HEK293T (cell line): ENCODE measurements around the gene CD34.
A peak's percentile ranks its signal among the peaks of the same experiment; 100 is the strongest.

Source experiments
- CTCF ChIA-PET: fragments of 350-600 bp; formaldehyde crosslinking; extraction: SDS; loops from one replicate; lab custom pipeline; 2021; ENCODE audit warnings: antibody characterized with exemption, inconsistent platforms; lab: Yijun Ruan, JAX
- POLR2A ChIA-PET: fragments of 350-600 bp; formaldehyde crosslinking; extraction: SDS; loops from one replicate; lab custom pipeline; 2020; ENCODE audit warnings: antibody characterized with exemption, inconsistent platforms; lab: Yijun Ruan, JAX
- DNase-seq: peaks from one replicate; pipeline ENCODE4 v3.0.0; 2012; ENCODE audit warnings: mixed read lengths; ENCODE audit errors: extremely low spot score
- ARNT ChIP-seq: fragments of 450-650 bp; IDR thresholded peaks from 2 replicates; pipeline ENCODE4 v1.6.1; 2017; ENCODE audit warnings: mild to moderate bottlenecking
- BHLHE40 ChIP-seq: fragments of 450-650 bp; IDR thresholded peaks from 2 replicates; pipeline ENCODE4 v1.6.1; 2016; ENCODE audit warnings: mild to moderate bottlenecking, moderate library complexity, borderline replicate concordance
- CTBP1 ChIP-seq: fragments of 450-650 bp; IDR thresholded peaks from 2 replicates; pipeline ENCODE4 v1.6.1; 2016; ENCODE audit warnings: borderline replicate concordance
- ELF4 ChIP-seq: fragments of 450-650 bp; IDR thresholded peaks from 2 replicates; pipeline ENCODE4 v1.6.1; 2017; ENCODE audit warnings: antibody characterized with exemption
- FOXA1 ChIP-seq: fragments of 450-650 bp; IDR thresholded peaks from 2 replicates; pipeline ENCODE4 v1.6.1; 2016; ENCODE audit warnings: mild to moderate bottlenecking
- FOXK2 ChIP-seq: fragments of 450-650 bp; IDR thresholded peaks from 2 replicates; pipeline ENCODE4 v1.6.1; 2016; ENCODE audit warnings: mild to moderate bottlenecking
- FOXM1 ChIP-seq: fragments of 450-650 bp; IDR thresholded peaks from 2 replicates; pipeline ENCODE4 v1.6.1; 2017; ENCODE audit warnings: mild to moderate bottlenecking, borderline replicate concordance
- HDGF ChIP-seq: fragments of 450-650 bp; IDR thresholded peaks from 2 replicates; pipeline ENCODE4 v1.6.1; 2017; ENCODE audit warnings: antibody characterized with exemption, borderline replicate concordance
- L3MBTL2 ChIP-seq: fragments of 450-650 bp; conservative IDR thresholded peaks from 2 replicates; pipeline ENCODE4 v1.6.1; 2016; ENCODE audit warnings: mild to moderate bottlenecking
- LEF1 ChIP-seq: fragments of 450-650 bp; IDR thresholded peaks from 2 replicates; pipeline ENCODE4 v1.6.1; 2017; ENCODE audit warnings: mild to moderate bottlenecking, borderline replicate concordance
- NFRKB ChIP-seq: fragments of 450-650 bp; IDR thresholded peaks from 2 replicates; pipeline ENCODE4 v1.6.1; 2016; ENCODE audit warnings: mild to moderate bottlenecking, moderate library complexity
- SP1 ChIP-seq: fragments of 450-650 bp; IDR thresholded peaks from 2 replicates; pipeline ENCODE4 v1.6.1; 2017
- SUZ12 ChIP-seq: fragments of 450-650 bp; IDR thresholded peaks from 2 replicates; pipeline ENCODE4 v1.6.1; 2016; ENCODE audit warnings: mild to moderate bottlenecking
- TARDBP ChIP-seq: fragments of 450-650 bp; IDR thresholded peaks from 2 replicates; pipeline ENCODE4 v1.6.1; 2016
- ZNF384 ChIP-seq: fragments of 450-650 bp; IDR thresholded peaks from 2 replicates; pipeline ENCODE4 v1.6.1; 2016
- TF ChIP-seq, protein P1 (sequence below): fragments of 450-650 bp; IDR thresholded peaks from 2 replicates; pipeline ENCODE4 v1.6.1; 2016

CD34 gene

DNA sequence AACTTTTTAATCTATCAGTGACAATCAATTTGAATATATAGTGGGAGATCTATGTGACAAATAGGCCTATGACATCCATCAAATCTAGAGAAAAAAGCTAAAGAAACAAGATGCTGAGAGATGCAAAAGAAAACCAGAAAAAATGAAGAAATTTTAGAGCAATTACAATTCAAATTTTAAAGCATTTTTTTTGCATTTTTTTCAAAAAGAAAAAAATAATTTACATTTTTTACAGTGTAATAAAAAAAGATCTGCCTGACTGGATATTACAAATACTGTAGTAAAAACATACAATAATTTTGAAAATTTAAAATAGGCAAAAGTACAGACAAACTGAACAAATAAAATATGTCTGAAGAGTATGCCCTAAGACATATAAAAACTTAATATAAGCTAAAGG, 14.4 kb downstream of the CD34 start:
- no peak for TF ChIP-seq FOXM1
- no peak for TF ChIP-seq FOXK2
- no peak for TF ChIP-seq NFRKB
- no peak for TF ChIP-seq TARDBP
- no peak for TF ChIP-seq ARNT
- TF ChIP-seq FOXA1: no peak
- no peak for TF ChIP-seq ZNF384
- TF ChIP-seq, protein P1, sequence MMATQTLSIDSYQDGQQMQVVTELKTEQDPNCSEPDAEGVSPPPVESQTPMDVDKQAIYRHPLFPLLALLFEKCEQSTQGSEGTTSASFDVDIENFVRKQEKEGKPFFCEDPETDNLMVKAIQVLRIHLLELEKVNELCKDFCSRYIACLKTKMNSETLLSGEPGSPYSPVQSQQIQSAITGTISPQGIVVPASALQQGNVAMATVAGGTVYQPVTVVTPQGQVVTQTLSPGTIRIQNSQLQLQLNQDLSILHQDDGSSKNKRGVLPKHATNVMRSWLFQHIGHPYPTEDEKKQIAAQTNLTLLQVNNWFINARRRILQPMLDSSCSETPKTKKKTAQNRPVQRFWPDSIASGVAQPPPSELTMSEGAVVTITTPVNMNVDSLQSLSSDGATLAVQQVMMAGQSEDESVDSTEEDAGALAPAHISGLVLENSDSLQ: no peak
- no peak for TF ChIP-seq L3MBTL2
- TF ChIP-seq ELF4: no peak
- TF ChIP-seq SP1: no peak
- no peak for TF ChIP-seq HDGF
- no peak for TF ChIP-seq LEF1
- no peak for TF ChIP-seq SUZ12
- TF ChIP-seq BHLHE40: no peak
- TF ChIP-seq CTBP1: no peak
- ChIA-PET CTCF (interaction anchor here (0.5 to 2.7 kb wide), 8 partner anchors 10 to 1941 kb away, joined by 3 to 14 read pairs (median 6); no protein-coding TSS in a partner anchor), POLR2A (interaction anchor here (2.5 kb wide), 1 partner anchor 67 kb away, joined by 10 read pairs; no protein-coding TSS in a partner anchor)
- no peak for DNase-seq

DNA sequence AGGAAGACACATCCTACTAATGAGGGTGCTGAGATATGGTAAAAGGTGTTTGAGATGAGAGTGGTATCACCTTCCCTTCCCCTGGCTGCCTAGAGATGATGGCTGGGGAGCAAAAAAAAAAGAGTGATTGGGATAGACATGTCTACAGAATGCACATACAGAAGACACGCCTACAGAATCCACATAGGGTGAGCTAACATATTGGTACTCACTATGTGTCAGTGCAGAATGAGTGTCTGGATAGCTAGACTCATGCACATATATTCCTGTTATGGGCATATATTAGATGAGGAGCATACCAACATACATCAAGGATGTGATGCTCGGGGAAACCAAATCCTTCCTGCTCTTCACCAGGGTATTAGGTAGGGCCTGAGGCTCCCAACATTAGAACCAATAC, 16.2 kb downstream of the CD34 start:
- ChIA-PET CTCF (no interaction called here), POLR2A (no interaction called here)
- TF ChIP-seq HDGF: no peak
- no peak for TF ChIP-seq FOXM1

DNA sequence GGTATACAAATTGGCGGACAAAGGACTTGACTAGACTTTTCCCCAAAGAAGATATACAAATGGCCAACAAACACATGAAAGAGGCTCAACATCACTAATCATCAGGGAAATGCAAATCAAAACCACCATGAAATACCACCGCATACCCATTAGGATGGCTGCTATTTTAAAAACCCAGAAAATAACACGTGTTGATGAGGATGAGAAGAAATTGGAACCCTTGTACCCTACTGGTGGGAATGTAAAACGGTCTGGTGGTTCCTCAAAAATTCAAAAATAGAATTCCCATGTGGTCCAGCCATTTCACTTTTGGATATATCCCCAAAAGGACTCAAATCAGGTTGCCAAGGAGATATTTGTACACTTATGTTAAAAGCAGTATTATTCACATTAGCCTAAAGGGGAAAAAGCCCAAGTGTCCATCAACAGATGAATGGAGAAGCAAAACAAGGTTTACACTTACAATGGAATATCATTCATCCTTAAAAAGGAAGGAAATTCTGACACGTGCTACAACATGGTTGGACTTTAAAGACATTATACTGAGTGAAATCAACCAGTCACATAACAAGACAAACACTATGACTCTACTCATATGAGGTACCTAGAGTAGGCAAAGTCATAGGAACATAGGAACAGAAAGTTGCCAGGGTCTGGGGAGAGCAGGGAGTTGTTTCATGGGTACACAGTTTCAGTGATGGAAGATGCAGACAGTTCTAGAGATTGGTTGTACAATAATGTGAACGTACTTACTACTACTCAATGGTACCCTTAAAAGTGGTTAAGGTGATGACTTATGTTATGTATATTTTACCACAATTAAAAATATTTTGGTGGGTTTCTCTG, 17.0 kb downstream of the CD34 start:
- no peak for DNase-seq
- ChIA-PET CTCF (no interaction called here), POLR2A (no interaction called here)
- no peak for TF ChIP-seq BHLHE40
- TF ChIP-seq NFRKB: no peak
- TF ChIP-seq LEF1: no peak
- TF ChIP-seq HDGF: no peak

More for the DNA sequence above, 16.2 kb downstream of the CD34 start:
- no peak for DNase-seq

DNA sequence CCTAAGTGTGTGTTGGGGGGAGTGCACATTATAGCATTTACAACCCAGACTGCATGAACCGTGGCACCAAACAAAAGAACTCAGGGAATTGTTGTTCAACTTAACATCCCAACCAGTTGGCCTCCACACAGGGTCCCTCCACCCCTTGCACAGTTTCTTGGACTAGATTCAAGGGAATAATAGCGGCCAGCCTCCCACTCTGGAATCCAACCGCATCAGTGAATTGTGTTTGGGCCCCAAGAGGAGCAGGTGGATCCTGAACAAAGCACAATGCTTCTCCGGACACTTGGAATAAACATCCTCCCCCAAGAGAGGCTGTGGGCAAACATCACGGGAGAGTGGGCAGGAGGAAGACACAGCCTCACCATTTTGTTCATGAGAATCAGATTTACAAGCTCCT, 18.2 kb downstream of the CD34 start:
- TF ChIP-seq TARDBP (no peak), BHLHE40 (no peak)
- no peak for DNase-seq
- ChIA-PET CTCF (interaction anchor here (0.6 to 1.1 kb wide), 2 partner anchors 89 to 562 kb away, joined by 3 read pairs; no protein-coding TSS in a partner anchor), POLR2A (no interaction called here)

DNA sequence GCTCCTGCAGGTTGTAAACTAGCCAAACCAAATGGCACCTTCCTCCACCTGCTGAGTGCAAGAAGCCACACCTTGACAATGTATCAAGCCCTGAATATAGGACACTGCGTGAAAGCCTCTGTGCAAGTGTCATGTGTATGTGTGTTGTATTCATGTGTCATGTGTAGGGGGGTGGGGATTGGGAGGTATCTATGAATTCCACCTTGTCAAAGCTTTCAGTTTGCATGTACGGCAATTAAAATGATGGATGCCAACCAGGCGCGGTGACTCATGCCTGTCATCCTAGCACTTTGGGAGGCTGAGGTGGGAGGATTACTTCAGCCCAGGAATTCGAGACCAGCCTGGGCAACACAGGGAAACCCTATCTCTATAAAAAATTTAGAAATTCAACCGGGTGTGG, 19.8 kb downstream of the CD34 start:
- CTCF ChIA-PET: interaction anchor here (0.6 to 1.2 kb wide), 2 partner anchors 30 to 72 kb away, joined by 3 to 5 read pairs; no protein-coding TSS in a partner anchor
- no peak for TF ChIP-seq TARDBP
- TF ChIP-seq, protein P1: peak; percentile 65

DNA sequence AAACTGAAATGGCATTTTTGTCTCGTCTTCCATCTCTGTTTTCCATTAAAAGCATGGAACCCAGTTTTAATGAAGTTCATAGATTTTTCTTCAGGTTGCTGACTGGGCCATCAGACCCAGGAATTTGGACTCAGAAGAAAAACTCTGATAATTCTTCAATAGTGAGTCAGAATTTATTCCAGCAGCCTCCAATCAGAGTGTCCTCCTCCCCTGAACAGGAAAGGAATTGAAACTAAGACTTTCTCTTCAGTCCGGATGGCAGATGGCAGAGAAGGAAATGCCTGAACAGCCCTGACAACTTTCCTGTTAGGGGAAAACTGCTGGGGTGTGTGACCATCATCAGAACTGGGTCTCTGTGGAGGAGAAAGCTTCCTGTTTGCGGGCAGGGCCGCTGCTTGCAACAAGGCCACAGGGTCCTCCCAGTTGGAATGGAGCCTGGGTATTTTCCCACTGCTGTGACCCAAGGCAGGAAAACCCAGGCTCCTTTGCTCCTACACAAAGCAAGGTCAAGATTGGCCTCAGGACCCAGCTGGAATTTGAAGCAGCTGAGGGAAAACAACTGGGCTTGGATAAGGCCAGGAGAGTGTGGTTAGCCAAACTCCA, 20.7 kb downstream of the CD34 start:
- ChIA-PET CTCF (interaction anchor here (1.2 kb wide), 1 partner anchor 73 kb away, joined by 3 read pairs; no protein-coding TSS in a partner anchor), POLR2A (no interaction called here)
- TF ChIP-seq, protein P1: no peak
- no peak for TF ChIP-seq FOXA1
- no peak for TF ChIP-seq CTBP1
- no peak for TF ChIP-seq FOXK2
- no peak for TF ChIP-seq NFRKB
- no peak for TF ChIP-seq TARDBP
- TF ChIP-seq ELF4: no peak
- no peak for TF ChIP-seq LEF1
- no peak for TF ChIP-seq L3MBTL2
- TF ChIP-seq BHLHE40: no peak
- TF ChIP-seq ARNT: no peak
- no peak for DNase-seq

More for the DNA sequence above, 19.8 kb downstream of the CD34 start:
- POLR2A ChIA-PET: no interaction called here
- DNase-seq: no peak
